Vagina (tissue), 2 donors: ENCODE results near the gene ZNF207. TPM values are rescaled to one million over a fixed set of nuclear protein-coding genes. Genes with fewer than 3 reads are reported as not detected.

Experiments
- DNase-seq, 2 donors: peaks; one replicate each; pipeline ENCODE4 v3.0.0-alpha.2; 2017; ENCODE audit errors: extremely low spot score in 2 of 2
- H3K27ac ChIP-seq: fragments of 200-600 bp; sonication (generic); one replicate; pipeline ENCODE4 v1.5.1; 2019
- H3K27me3 ChIP-seq: fragments of 200-600 bp; sonication (generic); one replicate; pipeline ENCODE4 v1.5.1; 2019
- H3K36me3 ChIP-seq, 2 donors: fragments of 200-600 bp; sonication (generic); one replicate each; pipeline ENCODE4 v1.5.1; 2017 to 2019
- H3K4me1 ChIP-seq: fragments of 200-600 bp; sonication (generic); one replicate; pipeline ENCODE4 v1.5.1; 2019
- H3K4me3 ChIP-seq, 2 donors: fragments of 200-600 bp; sonication (generic); 1 replicate in 1 of 2; 2 replicates in 1 of 2; pipeline ENCODE4 v1.5.1; 2016 to 2019
- H3K9me3 ChIP-seq: fragments of 200-600 bp; sonication (generic); one replicate; pipeline ENCODE4 v1.5.1; 2019
- POLR2A ChIP-seq, 2 donors: fragments of 450-650 bp; IDR thresholded peaks; one replicate each; pipeline ENCODE4 v1.6.1; 2017; ENCODE audit warnings: antibody characterized with exemption in 2 of 2, mild to moderate bottlenecking in 2 of 2, moderate library complexity in 2 of 2
- POLR2AphosphoS5 ChIP-seq, 2 donors: sonication (generic); formaldehyde crosslinking; IDR thresholded peaks; one replicate each; pipeline ENCODE4 v1.9.0; 2017; ENCODE audit warnings: antibody characterized with exemption in 2 of 2, mild to moderate bottlenecking in 2 of 2, low read depth in 1 of 2; ENCODE audit not compliant: insufficient read depth in 1 of 2
- intact Hi-C: fragments of 100-400 bp; cut with DNase I; formaldehyde crosslinking; loops from one replicate; pipeline ENCODE4 v1.15.1; 2023
- total RNA-seq: library from RNA; depleted of rRNA; stranded (reverse); fragments of >200 nt; gene quantifications from one replicate; pipeline ENCODE4 v1.2.3, GENCODE V29; 2016
- TF ChIP-seq, protein P1 (sequence below), 3 experiments: fragments of 450-650 bp in 2 of 3; fragments of 200-600 bp in 1 of 3; sonication (generic) in 1 of 3; IDR thresholded peaks; one replicate each; pipeline ENCODE4 v1.5.1; 2017 to 2019; ENCODE audit warnings: antibody characterized with exemption in 3 of 3, mild to moderate bottlenecking in 2 of 3, moderate library complexity in 2 of 3

Gene ZNF207
- total RNA-seq, 1 donor from 2014 or later = 193 TPM

DNA sequence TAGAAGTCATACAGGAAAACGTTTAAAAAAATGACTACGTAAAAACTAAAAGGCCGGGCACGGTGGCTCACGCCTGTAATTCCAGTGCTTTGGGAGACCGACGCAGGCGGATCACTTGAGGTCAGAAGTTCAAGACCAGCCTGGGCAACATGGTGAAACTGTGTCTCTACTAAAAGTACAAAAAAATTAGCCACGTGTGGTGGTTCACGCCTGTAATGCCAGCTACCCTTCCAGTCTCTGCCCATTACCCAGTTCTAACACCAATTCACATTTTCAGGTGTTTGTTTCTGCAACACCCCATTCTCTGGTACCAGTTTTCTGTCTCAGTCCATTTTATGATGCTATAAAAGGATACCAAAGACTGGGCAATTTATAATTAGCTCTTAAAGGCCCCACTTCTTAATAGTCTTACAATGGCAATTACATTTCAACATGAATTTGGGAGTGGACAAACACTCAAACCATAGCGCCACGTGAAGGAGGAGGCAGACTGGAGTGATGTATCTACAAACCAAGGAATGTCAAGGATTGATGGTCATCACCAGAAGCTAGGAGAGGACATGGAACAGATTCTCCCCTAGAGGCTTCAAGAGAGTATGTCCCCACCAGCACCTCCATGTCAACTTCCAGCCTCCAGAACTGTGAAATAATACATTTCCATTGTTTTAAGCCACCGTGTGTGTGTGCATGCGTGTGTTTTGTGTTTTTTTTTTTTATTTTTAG is 7.2 kb upstream of the ZNF207 start:
- Histone ChIP-seq H3K27ac (peak overlapping the region; percentile 68), H3K9me3 (no peaks in the 10 kb centered on the region), H3K4me1 (peaks cover 12% of the 10 kb centered on the region), H3K4me3 (peak overlapping the region; percentile 55 to 66), H3K36me3 (peaks cover 0 to 19% of the 10 kb centered on the region in 2 donors), H3K27me3 (no peaks in the 10 kb centered on the region)
- intact Hi-C loops = no loop called here
- DNase-seq = no peak
- TF ChIP-seq POLR2A (IDR thresholded peaks at IDR 0.05) = no peak
- no peak for TF ChIP-seq POLR2AphosphoS5 (IDR thresholded peaks at IDR 0.05; ENCODE audit: insufficient read depth in 1 of 2, low read depth in 1 of 2)
- TF ChIP-seq, protein P1, sequence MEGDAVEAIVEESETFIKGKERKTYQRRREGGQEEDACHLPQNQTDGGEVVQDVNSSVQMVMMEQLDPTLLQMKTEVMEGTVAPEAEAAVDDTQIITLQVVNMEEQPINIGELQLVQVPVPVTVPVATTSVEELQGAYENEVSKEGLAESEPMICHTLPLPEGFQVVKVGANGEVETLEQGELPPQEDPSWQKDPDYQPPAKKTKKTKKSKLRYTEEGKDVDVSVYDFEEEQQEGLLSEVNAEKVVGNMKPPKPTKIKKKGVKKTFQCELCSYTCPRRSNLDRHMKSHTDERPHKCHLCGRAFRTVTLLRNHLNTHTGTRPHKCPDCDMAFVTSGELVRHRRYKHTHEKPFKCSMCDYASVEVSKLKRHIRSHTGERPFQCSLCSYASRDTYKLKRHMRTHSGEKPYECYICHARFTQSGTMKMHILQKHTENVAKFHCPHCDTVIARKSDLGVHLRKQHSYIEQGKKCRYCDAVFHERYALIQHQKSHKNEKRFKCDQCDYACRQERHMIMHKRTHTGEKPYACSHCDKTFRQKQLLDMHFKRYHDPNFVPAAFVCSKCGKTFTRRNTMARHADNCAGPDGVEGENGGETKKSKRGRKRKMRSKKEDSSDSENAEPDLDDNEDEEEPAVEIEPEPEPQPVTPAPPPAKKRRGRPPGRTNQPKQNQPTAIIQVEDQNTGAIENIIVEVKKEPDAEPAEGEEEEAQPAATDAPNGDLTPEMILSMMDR (IDR thresholded peaks at IDR 0.05) = no peak

DNA sequence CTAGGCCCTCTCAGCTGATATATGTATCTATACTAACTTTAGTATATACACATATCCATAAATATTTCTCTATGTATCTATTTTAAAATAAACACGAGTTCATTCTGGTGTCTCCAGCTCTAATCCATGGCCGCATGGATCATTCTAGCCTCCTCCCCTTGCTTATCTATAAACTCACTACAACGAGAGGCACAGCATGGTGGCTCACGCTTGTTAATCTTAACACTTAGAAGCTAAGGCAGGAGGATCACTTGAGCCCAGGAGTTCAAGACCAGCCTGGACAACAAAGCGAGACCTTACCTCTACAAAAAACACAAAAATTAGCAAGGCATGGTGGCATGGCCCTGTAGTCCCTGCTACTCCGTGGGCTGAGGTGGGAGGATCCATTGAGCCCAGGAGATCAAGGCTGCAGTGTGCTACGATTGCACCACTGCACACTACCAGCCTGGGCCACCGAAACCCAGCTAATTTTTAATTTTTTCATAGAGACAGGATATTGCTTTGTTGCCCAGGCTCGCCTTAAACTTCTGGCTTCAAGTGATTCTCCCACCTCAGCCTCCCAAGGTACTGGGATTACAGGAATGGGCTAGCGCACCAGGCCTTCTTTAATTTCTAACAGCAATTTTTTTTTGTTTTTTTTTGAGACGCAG is 3.9 kb upstream of the ZNF207 start:
- Histone ChIP-seq H3K27me3 (no peaks in the 10 kb centered on the region), H3K36me3 (no peaks in the 10 kb centered on the region), H3K4me1 (peaks cover 20% of the 10 kb centered on the region), H3K9me3 (no peaks in the 10 kb centered on the region), H3K4me3 (no peak overlapping the region), H3K27ac (no peak overlapping the region)
- TF ChIP-seq, protein P1 (IDR thresholded peaks at IDR 0.05) = no peak
- TF ChIP-seq POLR2A (IDR thresholded peaks at IDR 0.05) (no peak), POLR2AphosphoS5 (IDR thresholded peaks at IDR 0.05; ENCODE audit: insufficient read depth in 1 of 2, low read depth in 1 of 2) (no peak)
- intact Hi-C loops = no loop called here
- DNase-seq = no peak

DNA sequence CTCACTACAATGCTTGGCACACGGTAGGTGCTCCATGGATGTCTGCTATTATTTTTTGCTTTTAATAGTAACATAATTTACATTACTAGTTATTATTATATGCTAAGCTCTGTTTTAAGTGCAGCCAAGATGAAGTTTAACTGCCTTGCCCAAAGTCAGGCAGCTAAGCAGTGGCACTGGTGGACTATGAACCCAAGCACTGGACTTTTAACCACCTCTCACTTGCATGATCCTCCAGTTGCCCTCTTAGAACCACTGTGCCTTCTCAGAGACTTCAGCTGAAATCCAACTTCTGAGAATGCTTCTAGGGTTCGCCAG is 1.5 kb upstream of the ZNF207 start:
- no peaks in the 10 kb centered on the region for H3K9me3 ChIP-seq
- H3K36me3 ChIP-seq = no peaks in the 10 kb centered on the region
- no peak overlapping the region for H3K27ac ChIP-seq
- TF ChIP-seq, protein P1 (IDR thresholded peaks at IDR 0.05) = no peak
- TF ChIP-seq POLR2A (IDR thresholded peaks at IDR 0.05) (no peak), POLR2AphosphoS5 (IDR thresholded peaks at IDR 0.05; ENCODE audit: insufficient read depth in 1 of 2, low read depth in 1 of 2) (no peak)
- DNase-seq = no peak
- H3K27me3 ChIP-seq = no peaks in the 10 kb centered on the region
- H3K4me1 ChIP-seq = peaks cover 37% of the 10 kb centered on the region
- H3K4me3 ChIP-seq = no peak overlapping the region
- intact Hi-C loops = no loop called here

DNA sequence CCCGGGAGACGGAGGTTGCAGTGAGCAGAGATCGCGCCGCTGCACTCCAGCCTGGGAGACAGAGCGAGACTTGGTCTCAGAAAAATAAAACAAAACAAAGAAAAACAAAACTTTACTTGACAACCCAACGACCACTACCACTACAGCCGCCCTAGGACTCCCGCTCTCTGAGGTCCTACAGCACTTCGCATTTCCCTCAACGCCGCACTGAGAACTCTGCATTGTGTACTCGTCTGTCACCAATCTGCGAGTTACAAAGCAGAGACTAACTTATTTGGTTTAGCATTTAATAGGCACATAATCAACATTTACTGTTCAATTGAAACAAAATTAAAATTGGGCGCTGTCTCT is 479 bp upstream of the ZNF207 start:
- DNase-seq = no peak
- Histone ChIP-seq H3K27ac (peak overlapping the region; percentile 99), H3K27me3 (no peaks in the 10 kb centered on the region), H3K4me1 (peaks cover 47% of the 10 kb centered on the region), H3K9me3 (no peaks in the 10 kb centered on the region), H3K4me3 (peak overlapping the region; percentile 49 to 98), H3K36me3 (no peaks in the 10 kb centered on the region)
- TF ChIP-seq, protein P1 (IDR thresholded peaks at IDR 0.05) = no peak
- TF ChIP-seq POLR2A (IDR thresholded peaks at IDR 0.05) = no peak
- TF ChIP-seq POLR2AphosphoS5 (IDR thresholded peaks at IDR 0.05; ENCODE audit: insufficient read depth in 1 of 2, low read depth in 1 of 2) = no peak
- intact Hi-C loops = no loop called here
